NCI-H345 (cell line): ENCODE results near the gene ANP32A.

Source experiments
- DNase-seq: peaks from one replicate; lab custom pipeline; 2025; lab: John Stamatoyannopoulos, UW

ANP32A gene

DNA sequence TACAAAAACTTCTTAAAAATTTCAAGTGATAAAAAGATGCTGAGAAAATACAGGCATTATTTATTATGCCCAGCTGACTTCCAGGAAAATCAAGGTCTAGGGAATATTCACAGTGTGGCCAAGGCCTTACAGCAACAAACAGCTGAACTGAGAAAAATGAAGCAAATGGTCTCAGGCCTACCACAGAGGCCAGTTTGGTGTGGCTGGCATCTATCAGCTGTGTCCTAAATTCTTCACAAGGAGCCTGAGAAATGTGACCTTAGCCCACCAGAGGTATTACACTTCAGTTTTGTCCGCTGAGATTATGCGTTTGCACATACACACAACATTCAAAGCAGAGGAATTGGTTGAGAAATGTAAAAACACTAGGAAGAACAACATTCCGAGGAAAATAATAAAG, 77.4 kb downstream of the ANP32A start:
- DNase-seq: no peak

DNA sequence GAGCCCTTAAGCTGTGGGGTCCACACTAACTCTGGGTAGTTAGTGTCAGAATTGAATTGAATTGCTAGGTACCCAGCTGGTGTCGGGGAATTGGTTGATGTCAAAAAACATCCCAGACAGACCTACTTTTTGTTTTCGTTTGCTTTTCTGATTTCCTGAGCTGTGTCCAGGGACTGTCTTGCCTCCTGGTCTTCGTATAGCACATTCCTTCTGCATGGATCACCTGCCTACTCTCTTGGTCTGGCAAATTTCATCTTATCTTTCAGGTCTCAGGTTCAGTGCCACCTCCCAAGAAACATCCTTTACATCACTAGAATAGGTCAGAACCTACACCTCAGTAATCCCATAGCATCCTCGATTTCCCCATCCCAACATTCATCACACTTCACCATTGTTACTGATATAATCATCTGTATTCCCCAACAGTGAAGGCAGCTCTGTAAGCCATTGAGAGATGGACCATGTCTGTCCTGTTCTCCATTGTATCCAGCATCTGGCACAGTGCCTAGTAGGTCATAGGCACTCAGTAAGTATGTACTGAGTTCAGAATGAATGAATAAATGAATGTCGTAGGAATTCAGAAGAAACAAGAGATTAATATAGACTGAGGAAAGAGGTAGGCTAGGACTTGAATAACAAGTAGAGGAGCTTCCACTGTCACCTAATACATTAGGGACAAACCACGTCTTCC, 81.2 kb downstream of the ANP32A start:
- DNase-seq: no peak

GRCh38 chr15:68735610-68736009, 85.1 kb downstream of the ANP32A start:
- no peak for DNase-seq

- DNase-seq: no peak
Observed at GRCh38 chr15:68734881-68735280, 85.8 kb downstream of the ANP32A start.

- DNase-seq: no peak
Observed at GRCh38 chr15:68734352-68734751, 86.3 kb downstream of the ANP32A start.

- DNase-seq: no peak
Observed at GRCh38 chr15:68733666-68734065, 87.0 kb downstream of the ANP32A start.

- DNase-seq: no peak
Observed at GRCh38 chr15:68732451-68732850, 88.2 kb downstream of the ANP32A start.

DNA sequence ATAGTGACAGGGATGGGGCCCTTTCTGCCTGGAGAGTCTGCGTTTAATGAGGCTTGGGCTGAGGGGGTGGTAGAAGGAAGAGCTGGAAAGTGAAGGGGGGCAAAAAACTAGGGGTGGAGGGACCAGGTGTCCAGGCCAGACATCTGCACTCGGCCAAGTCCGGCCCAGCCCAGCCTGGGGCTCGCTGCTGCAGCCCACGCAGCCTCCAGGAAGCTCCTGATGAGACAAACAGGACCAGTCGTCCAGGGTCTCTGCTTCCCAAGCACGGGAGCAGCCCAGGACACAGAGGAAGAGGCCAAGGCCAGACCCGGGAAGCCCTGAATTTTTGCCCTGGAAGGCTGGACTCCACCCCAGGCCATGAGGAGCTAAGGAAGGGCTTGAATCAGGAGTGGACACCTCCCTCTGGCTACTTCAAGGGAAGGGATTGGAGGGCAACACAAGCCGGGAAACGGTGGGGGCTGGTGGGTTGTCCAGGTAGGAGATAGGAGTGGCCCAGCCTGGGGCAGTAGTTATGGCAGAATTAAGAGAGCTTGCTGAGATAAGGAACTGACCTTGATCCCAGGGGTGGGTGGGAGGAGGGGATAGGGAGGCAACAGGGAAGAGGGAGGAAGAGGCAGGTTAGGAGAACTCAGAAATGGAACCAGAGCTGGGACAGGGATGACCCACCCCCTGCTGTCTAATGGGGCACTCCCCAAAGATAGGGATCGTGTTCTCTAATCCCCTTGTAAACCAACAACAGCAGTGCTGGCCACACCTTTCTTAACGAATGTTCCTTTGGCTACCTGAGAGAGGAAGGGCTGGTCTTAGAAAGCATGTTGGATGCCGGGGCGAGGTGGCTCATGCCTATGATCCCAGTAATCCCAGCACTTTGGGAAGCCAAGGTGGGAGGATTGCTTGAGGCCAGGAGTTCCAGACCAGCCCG, 89.5 kb downstream of the ANP32A start:
- no peak for DNase-seq

- DNase-seq: no peak
Observed at GRCh38 chr15:68730471-68730919, 90.2 kb downstream of the ANP32A start.

DNA sequence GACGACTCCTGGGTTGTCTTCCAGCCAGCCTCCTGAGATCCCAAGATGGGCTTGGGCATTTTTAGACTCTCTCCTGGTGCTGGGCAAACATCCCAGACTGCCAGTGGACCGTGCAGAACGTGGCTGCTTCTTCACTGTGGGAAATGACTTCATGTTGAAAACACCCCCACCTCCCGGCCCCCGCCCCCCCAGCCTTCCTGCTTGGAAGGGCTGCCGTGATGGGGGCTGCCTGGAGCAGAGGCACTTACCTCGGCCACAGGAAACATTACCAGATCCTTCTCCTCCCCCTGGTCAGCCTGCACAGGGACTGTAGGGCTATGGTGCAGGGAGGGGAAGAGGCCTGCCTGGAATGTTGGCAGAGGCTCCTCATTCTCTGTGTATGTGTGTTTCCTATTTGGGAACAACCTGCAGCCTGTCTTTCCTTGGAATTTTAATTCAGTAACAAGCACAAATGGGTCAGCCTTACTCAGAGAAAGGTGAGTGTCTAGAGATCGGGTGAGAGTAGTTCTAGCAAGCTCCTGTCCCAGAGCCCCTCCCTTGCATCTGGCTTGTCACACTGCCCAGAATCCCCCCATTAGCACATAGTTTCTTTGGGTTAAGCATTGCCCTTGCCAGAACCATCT, 90.8 kb downstream of the ANP32A start:
- DNase-seq: no peak
